ENCODE results near the gene PRPF31.

GRCh38 chr19:54155694-54156093, 40.1 kb downstream of the PRPF31 start:
- no peak for TF ChIP-seq POLR2A (IDR thresholded peaks at IDR 0.05)
- no peak for TF ChIP-seq CTCF (IDR thresholded peaks at IDR 0.05)

Data from suprapubic skin (tissue), 3 donors.